Mucosa of rectum (tissue), 2 donors: ENCODE data around the gene IVL.

Experiments
- H3K27ac ChIP-seq, 2 donors: one replicate each; pipeline ENCODE4 v1.7.0; 2013; ENCODE audit warnings: inconsistent platforms in 2 of 2, low read depth in 2 of 2, low read length in 2 of 2
- H3K27me3 ChIP-seq, 2 donors: one replicate each; pipeline ENCODE4 v1.7.0; 2013; ENCODE audit warnings: low read length in 2 of 2; ENCODE audit not compliant: control insufficient read depth in 2 of 2, insufficient read depth in 2 of 2
- H3K36me3 ChIP-seq, 2 donors: one replicate each; pipeline ENCODE4 v1.7.0; 2013; ENCODE audit warnings: low read length in 2 of 2; ENCODE audit not compliant: control insufficient read depth in 2 of 2, insufficient read depth in 2 of 2
- H3K4me1 ChIP-seq, 2 donors: one replicate each; pipeline ENCODE4 v1.7.0; 2013; ENCODE audit warnings: low read length in 2 of 2, mild to moderate bottlenecking in 1 of 2; ENCODE audit not compliant: control insufficient read depth in 2 of 2, insufficient read depth in 2 of 2
- H3K4me3 ChIP-seq, 2 donors: one replicate each; pipeline ENCODE4 v1.7.0; 2013; ENCODE audit warnings: low read length in 2 of 2
- H3K9ac ChIP-seq, 2 donors: one replicate each; pipeline ENCODE4 v1.7.0; 2013; ENCODE audit warnings: low read length in 2 of 2, low read depth in 1 of 2, mild to moderate bottlenecking in 1 of 2
- H3K9me3 ChIP-seq, 2 donors: one replicate each; pipeline ENCODE4 v1.7.0; 2013; ENCODE audit warnings: low read length in 2 of 2; ENCODE audit not compliant: control insufficient read depth in 2 of 2
- donor health status: healthy.
- donor health status: Normal muscosa, but diverticular disease.

Gene IVL

GRCh38 chr1:152942161-152942560, 33.8 kb downstream of the IVL start:
- Histone ChIP-seq H3K27ac (no peak overlapping the region), H3K9me3 (no peaks in the 10 kb centered on the region), H3K27me3 (no peaks in the 10 kb centered on the region), H3K4me3 (no peak overlapping the region), H3K36me3 (no peaks in the 10 kb centered on the region), H3K9ac (no peak overlapping the region), H3K4me1 (no peaks in the 10 kb centered on the region)

GRCh38 chr1:152946248-152946647, 37.9 kb downstream of the IVL start:
- Histone ChIP-seq H3K9me3 (no peaks in the 10 kb centered on the region), H3K27me3 (no peaks in the 10 kb centered on the region), H3K4me1 (no peaks in the 10 kb centered on the region), H3K36me3 (no peaks in the 10 kb centered on the region), H3K9ac (no peak overlapping the region), H3K4me3 (no peak overlapping the region), H3K27ac (no peak overlapping the region)

GRCh38 chr1:152946651-152947256, 38.4 kb downstream of the IVL start, which contains the start of gene SPRR5:
SPRR5 (plus strand) TSS chr1:152947206; CDS start chr1:152948555, 1,349 bp downstream.
- Histone ChIP-seq H3K9me3 (no peaks in the 10 kb centered on the region), H3K9ac (no peak within 1 kb of the TSS)

GRCh38 chr1:152951711-152952110, 43.4 kb downstream of the IVL start:
- H3K27me3 ChIP-seq = no peaks in the 10 kb centered on the region

More at GRCh38 chr1:152946651-152947256, 38.4 kb downstream of the IVL start, which contains the start of gene SPRR5:
- Histone ChIP-seq H3K4me3 (no peak within 1 kb of the TSS), H3K36me3 (no peaks in the 10 kb centered on the region), H3K27ac (no peak within 1 kb of the TSS), H3K27me3 (no peaks in the 10 kb centered on the region), H3K4me1 (no peaks in the 10 kb centered on the region)

GRCh38 chr1:152953761-152954160, 45.4 kb downstream of the IVL start:
- H3K36me3 ChIP-seq = no peaks in the 10 kb centered on the region
- no peak overlapping the region for H3K27ac ChIP-seq
- no peaks in the 10 kb centered on the region for H3K4me1 ChIP-seq
- no peaks in the 10 kb centered on the region for H3K27me3 ChIP-seq
- H3K9ac ChIP-seq = no peak overlapping the region
- no peaks in the 10 kb centered on the region for H3K9me3 ChIP-seq
- H3K4me3 ChIP-seq = no peak overlapping the region

More at GRCh38 chr1:152951711-152952110, 43.4 kb downstream of the IVL start:
- no peaks in the 10 kb centered on the region for H3K9me3 ChIP-seq
- H3K36me3 ChIP-seq = no peaks in the 10 kb centered on the region
- H3K4me3 ChIP-seq = no peak overlapping the region
- H3K27ac ChIP-seq = no peak overlapping the region
- no peaks in the 10 kb centered on the region for H3K4me1 ChIP-seq
- no peak overlapping the region for H3K9ac ChIP-seq

GRCh38 chr1:152954436-152954835, 46.1 kb downstream of the IVL start:
- H3K36me3 ChIP-seq = no peaks in the 10 kb centered on the region
- no peak overlapping the region for H3K4me3 ChIP-seq
- no peaks in the 10 kb centered on the region for H3K9me3 ChIP-seq
- H3K9ac ChIP-seq = no peak overlapping the region
- no peak overlapping the region for H3K27ac ChIP-seq
- no peaks in the 10 kb centered on the region for H3K4me1 ChIP-seq
- H3K27me3 ChIP-seq = no peaks in the 10 kb centered on the region

- Histone ChIP-seq H3K4me3 (no peak overlapping the region), H3K9ac (no peak overlapping the region), H3K36me3 (no peaks in the 10 kb centered on the region), H3K9me3 (no peaks in the 10 kb centered on the region), H3K4me1 (no peaks in the 10 kb centered on the region), H3K27me3 (no peaks in the 10 kb centered on the region), H3K27ac (no peak overlapping the region)
Observed at GRCh38 chr1:152957561-152957960, 49.2 kb downstream of the IVL start.

- H3K9ac ChIP-seq = no peak overlapping the region
- no peaks in the 10 kb centered on the region for H3K27me3 ChIP-seq
- no peaks in the 10 kb centered on the region for H3K36me3 ChIP-seq
Observed at GRCh38 chr1:152959273-152959672, 50.9 kb downstream of the IVL start.

GRCh38 chr1:152959801-152960451, 51.6 kb downstream of the IVL start:
- Histone ChIP-seq H3K9ac (no peak overlapping the region), H3K27me3 (no peaks in the 10 kb centered on the region), H3K36me3 (no peaks in the 10 kb centered on the region), H3K27ac (no peak overlapping the region), H3K9me3 (no peaks in the 10 kb centered on the region), H3K4me3 (no peak overlapping the region), H3K4me1 (no peaks in the 10 kb centered on the region)

More at GRCh38 chr1:152959273-152959672, 50.9 kb downstream of the IVL start:
- H3K27ac ChIP-seq = no peak overlapping the region
- H3K4me3 ChIP-seq = no peak overlapping the region
- H3K4me1 ChIP-seq = no peaks in the 10 kb centered on the region
- H3K9me3 ChIP-seq = no peaks in the 10 kb centered on the region

GRCh38 chr1:152960452-152961044, 52.2 kb downstream of the IVL start:
- Histone ChIP-seq H3K27ac (no peak overlapping the region), H3K9me3 (no peaks in the 10 kb centered on the region), H3K4me3 (no peak overlapping the region), H3K27me3 (no peaks in the 10 kb centered on the region), H3K36me3 (no peaks in the 10 kb centered on the region), H3K4me1 (no peaks in the 10 kb centered on the region), H3K9ac (no peak overlapping the region)
